DND-41 (cell line): ENCODE data around the gene NRXN2.

ENCODE experiments used
- ATAC-seq: fragments of 200-7000 bp; cut with Tn5 transposase; 3 replicates; pipeline ENCODE4 v1.9.1; 2021; ENCODE audit warnings: low read depth; ENCODE audit not compliant: insufficient read depth
- DNase-seq: peaks from one replicate; pipeline ENCODE4 v3.0.0-alpha.2; 2020
- H2AFZ ChIP-seq: 2 replicates; pipeline ENCODE4 v1.6.0; 2012; ENCODE audit warnings: low read depth, low read length
- H3K27ac ChIP-seq: 2 replicates; pipeline ENCODE4 v1.5.1; 2012; ENCODE audit warnings: low read length, inconsistent platforms
- H3K27me3 ChIP-seq: fragments of 200-600 bp; sonication (generic); 2 replicates; pipeline ENCODE4 v1.6.0; 2012; ENCODE audit warnings: low read length, mild to moderate bottlenecking, inconsistent platforms; ENCODE audit not compliant: insufficient read depth, poor library complexity
- H3K36me3 ChIP-seq: 2 replicates; pipeline ENCODE4 v1.5.1; 2012; ENCODE audit warnings: low read length, inconsistent platforms; ENCODE audit not compliant: insufficient read depth
- H3K4me1 ChIP-seq: 2 replicates; pipeline ENCODE4 v1.5.1; 2012; ENCODE audit warnings: mild to moderate bottlenecking, low read length; ENCODE audit not compliant: insufficient read depth
- H3K4me2 ChIP-seq: 2 replicates; pipeline ENCODE4 v1.6.0; 2012; ENCODE audit warnings: mild to moderate bottlenecking, moderate library complexity, low read length, inconsistent platforms; ENCODE audit not compliant: insufficient read depth
- H3K4me3 ChIP-seq, 2 experiments: fragments of 200-600 bp in 1 of 2; shearing (Covaris generic) in 1 of 2; 2 replicates each; pipeline ENCODE4 v1.5.1; 2012 to 2016; ENCODE audit warnings: inconsistent platforms in 2 of 2, low read length in 2 of 2, mild to moderate bottlenecking in 2 of 2, low read depth in 1 of 2, moderate library complexity in 1 of 2
- H3K79me2 ChIP-seq: 2 replicates; pipeline ENCODE4 v1.6.0; 2012; ENCODE audit warnings: low read length, inconsistent platforms; ENCODE audit not compliant: insufficient read depth
- H3K9ac ChIP-seq: 2 replicates; pipeline ENCODE4 v1.6.0; 2012; ENCODE audit warnings: low read depth, mild to moderate bottlenecking, inconsistent platforms, low read length, moderate library complexity
- H3K9me3 ChIP-seq: 2 replicates; pipeline ENCODE4 v1.5.1; 2012; ENCODE audit warnings: low read length, moderate library complexity, mild to moderate bottlenecking, inconsistent platforms; ENCODE audit not compliant: insufficient read depth, severe bottlenecking
- H4K20me1 ChIP-seq: 2 replicates; pipeline ENCODE4 v1.6.0; 2012; ENCODE audit warnings: low read length; ENCODE audit not compliant: insufficient read depth
- EZH2 ChIP-seq: IDR thresholded peaks from 3 replicates; pipeline ENCODE4 v1.6.1; 2012; ENCODE audit warnings: borderline replicate concordance, low read depth, mild to moderate bottlenecking, moderate library complexity, low read length, inconsistent platforms; ENCODE audit not compliant: severe bottlenecking
- TF ChIP-seq, protein P1 (sequence below): IDR thresholded peaks from 2 replicates; pipeline ENCODE4 v1.5.1; 2012; ENCODE audit warnings: borderline replicate concordance, low read length, moderate library complexity, mild to moderate bottlenecking; ENCODE audit not compliant: poor library complexity, severe bottlenecking; ENCODE audit errors: extremely low read depth

NRXN2 gene

GRCh38 chr11:64569300-64569970, 153.6 kb downstream of the NRXN2 start:
- Histone ChIP-seq H3K27me3 (peaks cover 7% of the 10 kb centered on the region), H2AFZ (no peak overlapping the region), H3K4me1 (no peaks in the 10 kb centered on the region), H3K9ac (no peak overlapping the region), H3K9me3 (no peaks in the 10 kb centered on the region), H4K20me1 (no peaks in the 10 kb centered on the region), H3K36me3 (no peaks in the 10 kb centered on the region), H3K79me2 (no peaks in the 10 kb centered on the region), H3K4me3 (no peak overlapping the region), H3K27ac (no peak overlapping the region), H3K4me2 (no peak overlapping the region)
- TF ChIP-seq, protein P1, sequence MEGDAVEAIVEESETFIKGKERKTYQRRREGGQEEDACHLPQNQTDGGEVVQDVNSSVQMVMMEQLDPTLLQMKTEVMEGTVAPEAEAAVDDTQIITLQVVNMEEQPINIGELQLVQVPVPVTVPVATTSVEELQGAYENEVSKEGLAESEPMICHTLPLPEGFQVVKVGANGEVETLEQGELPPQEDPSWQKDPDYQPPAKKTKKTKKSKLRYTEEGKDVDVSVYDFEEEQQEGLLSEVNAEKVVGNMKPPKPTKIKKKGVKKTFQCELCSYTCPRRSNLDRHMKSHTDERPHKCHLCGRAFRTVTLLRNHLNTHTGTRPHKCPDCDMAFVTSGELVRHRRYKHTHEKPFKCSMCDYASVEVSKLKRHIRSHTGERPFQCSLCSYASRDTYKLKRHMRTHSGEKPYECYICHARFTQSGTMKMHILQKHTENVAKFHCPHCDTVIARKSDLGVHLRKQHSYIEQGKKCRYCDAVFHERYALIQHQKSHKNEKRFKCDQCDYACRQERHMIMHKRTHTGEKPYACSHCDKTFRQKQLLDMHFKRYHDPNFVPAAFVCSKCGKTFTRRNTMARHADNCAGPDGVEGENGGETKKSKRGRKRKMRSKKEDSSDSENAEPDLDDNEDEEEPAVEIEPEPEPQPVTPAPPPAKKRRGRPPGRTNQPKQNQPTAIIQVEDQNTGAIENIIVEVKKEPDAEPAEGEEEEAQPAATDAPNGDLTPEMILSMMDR, result no peak
- ATAC-seq, result no peak
- DNase-seq, result no peak

DNA sequence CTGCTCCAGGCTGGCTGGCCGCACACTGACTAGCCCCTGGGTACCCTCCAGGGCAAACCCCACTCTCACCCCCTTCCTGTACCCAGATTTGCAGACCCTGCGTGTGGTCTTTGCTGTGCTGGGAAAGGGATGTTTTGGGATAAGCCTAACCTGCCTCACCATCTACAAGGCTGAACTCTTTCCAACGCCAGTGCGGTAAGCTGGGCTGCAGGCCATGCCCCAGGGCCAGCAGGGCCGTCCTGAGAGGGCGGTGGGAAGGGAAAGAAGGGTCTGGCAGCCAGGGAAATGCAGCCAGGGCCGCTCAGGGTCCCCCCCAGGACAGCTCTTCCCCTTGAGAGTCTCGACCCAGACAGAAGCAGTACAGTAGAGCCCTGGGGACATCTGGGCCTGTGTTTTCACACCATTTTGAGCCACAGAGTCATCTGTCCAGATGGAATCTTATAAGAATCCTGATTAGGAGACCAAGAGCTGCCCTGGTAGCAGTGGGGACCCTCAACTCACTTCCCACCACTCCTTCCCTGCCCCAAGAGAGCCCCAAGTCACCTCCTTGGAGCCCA, 154.3 kb downstream of the NRXN2 start:
- H3K79me2 ChIP-seq, result no peaks in the 10 kb centered on the region
- peaks cover 4% of the 10 kb centered on the region for H3K27me3 ChIP-seq
- TF ChIP-seq, protein P1, result no peak
- TF ChIP-seq EZH2, result no peak
- no peaks in the 10 kb centered on the region for H4K20me1 ChIP-seq
- no peaks in the 10 kb centered on the region for H3K4me1 ChIP-seq
- no peak overlapping the region for H3K9ac ChIP-seq
- DNase-seq (no peak), ATAC-seq (no peak)
- no peak overlapping the region for H3K4me3 ChIP-seq
- H2AFZ ChIP-seq, result no peak overlapping the region
- no peaks in the 10 kb centered on the region for H3K36me3 ChIP-seq
- H3K9me3 ChIP-seq, result no peaks in the 10 kb centered on the region
- no peak overlapping the region for H3K4me2 ChIP-seq
- no peak overlapping the region for H3K27ac ChIP-seq

GRCh38 chr11:64568041-64568571, 154.9 kb downstream of the NRXN2 start:
- H3K9me3 ChIP-seq, result no peaks in the 10 kb centered on the region
- H3K9ac ChIP-seq, result no peak overlapping the region
- H3K79me2 ChIP-seq, result no peaks in the 10 kb centered on the region
- DNase-seq (no peak), ATAC-seq (no peak)
- no peaks in the 10 kb centered on the region for H4K20me1 ChIP-seq
- no peak overlapping the region for H3K4me2 ChIP-seq
- no peak overlapping the region for H2AFZ ChIP-seq
- H3K27me3 ChIP-seq, result peaks cover 4% of the 10 kb centered on the region
- H3K4me3 ChIP-seq, result no peak overlapping the region
- H3K36me3 ChIP-seq, result no peaks in the 10 kb centered on the region
- H3K4me1 ChIP-seq, result no peaks in the 10 kb centered on the region
- H3K27ac ChIP-seq, result no peak overlapping the region
- TF ChIP-seq, protein P1, result no peak
- no peak for TF ChIP-seq EZH2
